ENCODE measurements around the gene DLG2.
A peak's percentile ranks its signal among the peaks of the same experiment; 100 is the strongest.

The DLG2 gene

DNA sequence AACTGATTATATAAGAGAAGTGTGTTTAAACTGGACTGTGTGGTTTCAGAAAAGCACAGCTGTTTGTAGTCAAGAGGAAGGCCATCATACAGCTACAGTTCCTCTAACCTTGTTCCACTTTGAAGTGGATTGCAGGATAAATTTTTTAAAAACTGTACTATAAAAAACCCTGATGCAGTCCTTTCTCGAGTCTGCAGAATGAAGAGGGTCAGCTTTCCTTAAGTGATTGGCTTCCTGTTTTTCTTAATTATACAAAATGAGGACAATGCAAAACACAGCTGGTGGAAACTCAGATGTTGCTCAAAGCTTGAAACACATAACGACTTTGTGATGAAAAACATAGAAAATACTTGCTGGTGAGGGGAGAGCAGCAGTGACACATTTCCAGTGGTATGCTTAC, 1060.5 kb downstream of the DLG2 start:
- no peak for FAIRE-seq
- TF ChIP-seq, protein P1, sequence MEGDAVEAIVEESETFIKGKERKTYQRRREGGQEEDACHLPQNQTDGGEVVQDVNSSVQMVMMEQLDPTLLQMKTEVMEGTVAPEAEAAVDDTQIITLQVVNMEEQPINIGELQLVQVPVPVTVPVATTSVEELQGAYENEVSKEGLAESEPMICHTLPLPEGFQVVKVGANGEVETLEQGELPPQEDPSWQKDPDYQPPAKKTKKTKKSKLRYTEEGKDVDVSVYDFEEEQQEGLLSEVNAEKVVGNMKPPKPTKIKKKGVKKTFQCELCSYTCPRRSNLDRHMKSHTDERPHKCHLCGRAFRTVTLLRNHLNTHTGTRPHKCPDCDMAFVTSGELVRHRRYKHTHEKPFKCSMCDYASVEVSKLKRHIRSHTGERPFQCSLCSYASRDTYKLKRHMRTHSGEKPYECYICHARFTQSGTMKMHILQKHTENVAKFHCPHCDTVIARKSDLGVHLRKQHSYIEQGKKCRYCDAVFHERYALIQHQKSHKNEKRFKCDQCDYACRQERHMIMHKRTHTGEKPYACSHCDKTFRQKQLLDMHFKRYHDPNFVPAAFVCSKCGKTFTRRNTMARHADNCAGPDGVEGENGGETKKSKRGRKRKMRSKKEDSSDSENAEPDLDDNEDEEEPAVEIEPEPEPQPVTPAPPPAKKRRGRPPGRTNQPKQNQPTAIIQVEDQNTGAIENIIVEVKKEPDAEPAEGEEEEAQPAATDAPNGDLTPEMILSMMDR (IDR thresholded peaks at IDR 0.05; ENCODE audit: insufficient read depth, missing control alignments) = no peak
- no peak for DNase-seq (ENCODE audit: insufficient read length, low spot score)

DNA sequence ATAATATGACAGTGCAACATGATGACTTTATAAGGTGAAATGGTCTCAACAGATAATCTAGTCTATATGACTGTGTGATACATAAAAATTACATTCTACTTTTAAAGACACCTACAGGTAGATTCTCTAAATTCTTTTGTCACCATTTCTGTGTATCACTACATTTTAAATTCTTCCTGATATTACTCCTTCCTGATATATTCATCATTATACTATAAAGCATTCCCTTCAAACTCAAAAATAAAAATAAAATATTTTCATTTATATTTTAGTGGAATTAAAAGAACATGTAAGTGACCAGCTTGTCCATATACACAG, 1062.3 kb downstream of the DLG2 start:
- TF ChIP-seq, protein P1 (IDR thresholded peaks at IDR 0.05; ENCODE audit: insufficient read depth, missing control alignments) = no peak
- no peak for DNase-seq (ENCODE audit: insufficient read length, low spot score)
- no peak for FAIRE-seq

DNA sequence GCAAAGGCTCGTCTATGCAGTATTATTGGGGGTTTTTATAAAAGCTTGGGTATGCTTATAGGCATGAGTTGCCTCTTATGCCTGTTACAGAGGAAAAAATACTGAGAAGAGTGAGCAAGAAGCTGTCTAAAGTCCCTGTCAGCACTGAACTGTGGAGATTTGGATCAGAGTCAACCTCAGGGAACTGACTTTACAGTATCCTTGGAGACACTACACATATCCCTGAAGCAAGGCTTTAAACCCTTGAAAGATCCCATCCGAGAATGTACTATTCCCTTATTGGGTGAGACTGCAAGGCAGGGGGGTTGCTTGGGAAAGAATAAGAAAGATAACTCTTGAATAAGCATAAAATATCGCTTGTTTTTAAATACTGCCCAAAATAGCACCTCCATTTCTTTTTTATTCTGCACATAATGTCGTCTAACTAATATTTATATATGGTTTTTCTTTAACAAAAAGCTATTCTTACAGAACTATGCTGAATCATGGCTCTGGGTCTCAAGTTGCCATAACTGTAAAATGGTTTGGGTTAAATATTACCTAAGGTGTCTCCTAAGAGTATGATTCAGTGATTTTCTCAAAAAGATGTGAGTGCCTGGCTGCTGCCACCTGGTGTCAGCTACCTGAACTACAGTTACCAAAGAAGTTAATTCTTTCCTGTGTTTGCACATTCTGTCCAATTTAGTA, 1062.8 kb downstream of the DLG2 start:
- DNase-seq (ENCODE audit: insufficient read length, low spot score) (no peak), FAIRE-seq (peak; percentile 44)
- TF ChIP-seq, protein P1 (IDR thresholded peaks at IDR 0.05; ENCODE audit: insufficient read depth, missing control alignments) = peak; percentile 90

DNA sequence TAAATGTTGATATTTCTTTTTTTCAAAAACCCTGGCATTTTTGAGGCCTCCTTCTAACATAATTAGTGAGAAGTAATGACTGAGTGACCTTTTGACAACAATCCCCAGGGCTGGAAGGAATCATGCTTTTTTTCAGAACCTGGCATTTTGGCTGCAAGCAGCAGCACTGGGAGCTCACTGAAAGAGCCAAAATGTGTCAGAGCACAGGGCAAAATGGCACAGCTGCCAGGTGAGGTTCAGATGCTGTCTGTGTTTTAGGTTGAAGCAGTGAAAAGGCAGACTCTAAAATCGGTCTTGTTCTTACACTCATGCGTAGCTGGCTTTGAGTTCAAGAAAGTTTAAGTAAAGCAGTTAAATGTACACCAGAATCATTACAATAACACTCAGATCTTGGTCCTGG, 1063.8 kb downstream of the DLG2 start:
- DNase-seq (ENCODE audit: insufficient read length, low spot score) (no peak), FAIRE-seq (no peak)
- TF ChIP-seq, protein P1 (IDR thresholded peaks at IDR 0.05; ENCODE audit: insufficient read depth, missing control alignments) = no peak

DNA sequence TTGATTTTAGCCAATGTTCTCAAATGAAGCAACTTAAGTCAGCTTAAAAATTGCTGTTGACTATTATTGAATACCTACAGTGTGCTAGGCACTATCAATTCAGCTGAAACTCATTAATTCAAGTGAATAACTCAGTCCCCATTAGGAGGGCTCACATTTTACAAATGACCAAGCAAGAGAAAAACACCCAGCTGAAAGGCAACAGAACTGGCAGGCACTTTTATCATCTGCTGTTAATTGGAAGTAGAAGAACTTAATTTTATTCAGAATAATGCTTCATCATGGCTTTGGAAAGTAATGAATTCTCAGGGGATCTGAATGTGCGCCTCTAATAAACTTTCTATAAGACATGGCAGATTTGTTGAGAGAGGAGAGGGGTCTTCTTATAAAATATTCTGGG, 1066.9 kb downstream of the DLG2 start:
- FAIRE-seq (no peak), DNase-seq (ENCODE audit: insufficient read length, low spot score) (no peak)
- TF ChIP-seq, protein P1 (IDR thresholded peaks at IDR 0.05; ENCODE audit: insufficient read depth, missing control alignments) = no peak

DNA sequence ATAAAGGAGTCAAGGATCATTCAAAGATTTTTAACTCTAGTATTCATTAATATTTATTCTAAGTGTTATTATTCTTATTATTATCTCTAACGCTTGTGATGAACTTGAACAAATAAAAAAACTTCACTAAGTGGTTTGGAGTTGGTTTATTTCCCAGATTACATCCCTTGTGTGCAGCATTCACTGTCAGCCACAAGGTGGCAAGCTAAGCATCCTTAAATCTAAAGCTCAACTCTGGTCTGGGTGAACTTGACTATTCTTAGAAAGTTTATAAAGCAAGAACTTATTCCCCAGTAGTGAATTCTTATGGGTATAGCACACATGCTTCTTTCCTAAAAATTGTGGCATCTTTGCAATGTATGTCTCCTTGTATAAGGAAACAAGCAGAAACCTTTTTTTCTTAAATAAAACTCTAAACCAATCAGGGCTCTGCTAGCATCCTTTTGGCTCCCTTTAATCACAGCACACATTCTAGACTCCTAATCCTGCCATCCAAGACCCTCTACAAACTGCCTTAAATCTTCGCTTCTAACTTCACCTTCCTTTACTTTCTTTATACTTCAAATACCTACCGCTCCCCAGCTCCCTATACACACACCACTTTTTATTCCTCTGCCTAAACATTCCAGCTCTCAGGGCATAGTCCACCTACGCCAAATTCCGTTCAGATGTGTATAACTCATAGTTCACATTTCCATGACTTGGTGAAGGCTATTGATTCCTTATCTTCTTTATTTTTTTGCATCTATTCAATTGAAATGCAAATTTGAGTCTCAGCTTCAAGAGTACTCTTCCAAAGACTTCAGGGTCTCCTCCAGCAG, 1068.8 kb downstream of the DLG2 start:
- FAIRE-seq = peak; percentile 82
- TF ChIP-seq, protein P1 (IDR thresholded peaks at IDR 0.05; ENCODE audit: insufficient read depth, missing control alignments) = peak; percentile 94
- DNase-seq (ENCODE audit: insufficient read length, low spot score) = no peak

DNA sequence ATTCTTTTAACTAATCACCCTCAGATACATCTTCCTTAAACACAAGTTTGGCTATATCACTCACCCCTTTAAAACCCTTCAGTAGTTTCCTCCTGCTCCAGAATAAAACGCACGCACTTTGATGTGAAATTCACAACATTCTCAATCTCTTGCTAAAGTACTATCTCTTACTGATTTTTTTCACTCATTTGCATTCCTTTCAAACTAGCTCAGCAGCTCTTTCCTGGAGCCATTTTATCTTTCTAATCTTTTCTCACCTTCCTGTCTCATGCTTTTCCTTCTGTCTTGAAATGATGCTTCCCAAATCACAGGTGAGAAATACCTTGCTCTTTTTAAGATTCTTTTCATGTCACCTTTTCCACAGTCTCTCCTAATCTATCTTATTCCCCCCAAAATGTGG, 1074.4 kb downstream of the DLG2 start:
- no peak for DNase-seq (ENCODE audit: insufficient read length, low spot score)
- TF ChIP-seq, protein P1 (IDR thresholded peaks at IDR 0.05; ENCODE audit: insufficient read depth, missing control alignments) = no peak
- FAIRE-seq = no peak
